Measurements from ENCODE around the gene ITM2B.

DNA sequence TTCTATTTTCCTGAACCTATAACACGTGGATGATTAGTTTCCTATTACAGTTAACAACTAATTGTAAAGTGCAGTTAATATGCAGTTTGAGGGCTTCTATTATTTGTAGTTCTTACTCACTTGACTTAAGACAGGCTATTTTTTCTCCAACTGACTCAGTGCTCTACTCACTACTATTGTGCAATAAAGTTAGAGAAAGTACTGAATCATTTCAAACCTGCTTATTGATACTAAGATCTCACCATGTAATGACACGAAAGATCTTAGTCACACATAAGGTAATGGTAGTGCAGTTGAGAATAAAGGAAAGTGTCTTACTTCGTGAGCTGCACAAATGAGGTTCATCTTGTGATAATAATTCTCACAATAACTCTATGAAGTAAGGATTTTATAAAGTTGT, 22.8 kb upstream of the ITM2B start:
- TF ChIP-seq, protein P1, sequence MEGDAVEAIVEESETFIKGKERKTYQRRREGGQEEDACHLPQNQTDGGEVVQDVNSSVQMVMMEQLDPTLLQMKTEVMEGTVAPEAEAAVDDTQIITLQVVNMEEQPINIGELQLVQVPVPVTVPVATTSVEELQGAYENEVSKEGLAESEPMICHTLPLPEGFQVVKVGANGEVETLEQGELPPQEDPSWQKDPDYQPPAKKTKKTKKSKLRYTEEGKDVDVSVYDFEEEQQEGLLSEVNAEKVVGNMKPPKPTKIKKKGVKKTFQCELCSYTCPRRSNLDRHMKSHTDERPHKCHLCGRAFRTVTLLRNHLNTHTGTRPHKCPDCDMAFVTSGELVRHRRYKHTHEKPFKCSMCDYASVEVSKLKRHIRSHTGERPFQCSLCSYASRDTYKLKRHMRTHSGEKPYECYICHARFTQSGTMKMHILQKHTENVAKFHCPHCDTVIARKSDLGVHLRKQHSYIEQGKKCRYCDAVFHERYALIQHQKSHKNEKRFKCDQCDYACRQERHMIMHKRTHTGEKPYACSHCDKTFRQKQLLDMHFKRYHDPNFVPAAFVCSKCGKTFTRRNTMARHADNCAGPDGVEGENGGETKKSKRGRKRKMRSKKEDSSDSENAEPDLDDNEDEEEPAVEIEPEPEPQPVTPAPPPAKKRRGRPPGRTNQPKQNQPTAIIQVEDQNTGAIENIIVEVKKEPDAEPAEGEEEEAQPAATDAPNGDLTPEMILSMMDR (IDR thresholded peaks at IDR 0.05): no peak
- TF ChIP-seq POLR2AphosphoS5 (IDR thresholded peaks at IDR 0.05): no peak

All from transverse colon (tissue), 4 donors.